ENCODE data around the gene CD151.

The CD151 gene

GRCh38 chr11:839875-840617, 7.3 kb downstream of the CD151 start:
- POLR2A ChIA-PET (ENCODE audit: low non-redundant PET): no interaction called here
- no peak for DNase-seq (ENCODE audit: low spot score)
- H3K27ac ChIP-seq: peak overlapping the region; percentile 99
- TF ChIP-seq CTCF (conservative IDR thresholded peaks at IDR 0.05; ENCODE audit: low read depth): peak; percentile 18; the same call in 1 of the 2 replicates
- CTCF ChIA-PET: interaction anchor here (0.6 kb wide), 2 partner anchors 212 to 313 kb away, joined by 3 read pairs; no protein-coding TSS in a partner anchor

DNA sequence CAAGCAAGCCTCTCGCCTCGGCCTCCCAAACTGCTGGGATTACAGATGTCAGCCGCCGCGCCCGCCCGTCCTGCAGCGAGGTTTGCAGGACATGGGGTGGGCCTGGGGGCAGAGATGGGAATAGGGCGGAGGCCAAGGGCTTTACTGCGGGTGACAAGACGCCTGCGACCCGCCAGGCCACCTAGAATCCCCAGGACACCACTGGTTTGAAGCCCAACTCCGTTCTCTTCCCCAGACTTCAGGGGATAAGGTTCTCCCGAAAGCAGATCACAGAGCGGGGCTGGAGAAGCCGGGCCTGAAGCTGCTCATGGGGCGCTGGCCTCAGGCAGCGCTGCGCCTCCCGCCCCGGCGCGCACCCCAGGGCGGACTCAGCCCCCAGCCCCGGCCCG, 9.2 kb downstream of the CD151 start:
- no peak for TF ChIP-seq CTCF (conservative IDR thresholded peaks at IDR 0.05; ENCODE audit: low read depth)
- ChIA-PET CTCF (no interaction called here), POLR2A (ENCODE audit: low non-redundant PET) (interaction anchor here (1.3 kb wide), 1 partner anchor 23 kb away, joined by 4 read pairs; the partner anchor contains the start of gene PNPLA2)
- DNase-seq (ENCODE audit: low spot score): no peak
- peak overlapping the region; percentile 99 for H3K27ac ChIP-seq

DNA sequence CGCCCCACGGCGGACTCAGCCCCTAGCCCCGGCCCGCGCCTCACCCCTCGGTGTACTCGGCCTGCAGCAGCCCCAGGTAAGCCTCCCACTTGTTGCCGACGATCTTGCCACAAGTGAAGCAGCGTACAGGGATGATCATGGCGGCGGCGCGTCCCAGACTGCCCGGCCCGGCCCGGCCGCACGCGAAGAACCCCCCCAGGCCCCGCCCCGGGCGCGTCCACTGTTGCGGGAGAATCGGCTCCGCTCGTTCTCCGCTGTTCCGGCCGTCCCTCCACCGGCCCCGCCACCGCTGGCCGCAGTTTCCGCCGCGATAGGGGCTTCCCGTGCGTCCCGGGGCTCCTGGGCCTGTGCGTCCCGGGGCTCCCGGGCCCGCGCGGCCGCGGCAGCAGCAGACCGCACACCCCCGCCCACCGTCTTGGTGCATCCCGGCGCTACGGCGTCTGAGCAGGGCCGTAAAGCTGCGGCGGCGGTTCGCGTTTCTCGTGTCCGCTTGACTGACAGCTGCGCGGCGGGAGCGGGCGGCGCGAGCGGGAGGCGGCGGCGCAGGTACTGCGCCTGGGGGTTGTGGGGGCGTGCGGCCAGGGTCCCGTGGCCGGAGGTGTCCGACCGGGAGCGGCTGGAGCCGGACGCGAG, 9.7 kb downstream of the CD151 start, which contains the start of the genes POLR2L and TSPAN4:
Gene POLR2L (minus strand): TSS at position 160 of the 633 bp plus-strand sequence. CDS start 21 bp downstream, at position 139.
Gene TSPAN4 (plus strand): TSS at position 483 of the 633 bp plus-strand sequence. CDS start 7,453 bp downstream, outside the sequence.
- DNase-seq (ENCODE audit: low spot score): peak; percentile 80
- no peak for TF ChIP-seq CTCF (conservative IDR thresholded peaks at IDR 0.05; ENCODE audit: low read depth)
- peak within 1 kb of the TSS; percentile 99 for H3K27ac ChIP-seq
- ChIA-PET POLR2A (ENCODE audit: low non-redundant PET) (interaction anchor here (0.5 to 1.7 kb wide), 8 partner anchors 8 to 236 kb away, joined by 3 to 7 read pairs (median 4); partner anchors contain the start of genes CD151 and PNPLA2), CTCF (no interaction called here)

DNA sequence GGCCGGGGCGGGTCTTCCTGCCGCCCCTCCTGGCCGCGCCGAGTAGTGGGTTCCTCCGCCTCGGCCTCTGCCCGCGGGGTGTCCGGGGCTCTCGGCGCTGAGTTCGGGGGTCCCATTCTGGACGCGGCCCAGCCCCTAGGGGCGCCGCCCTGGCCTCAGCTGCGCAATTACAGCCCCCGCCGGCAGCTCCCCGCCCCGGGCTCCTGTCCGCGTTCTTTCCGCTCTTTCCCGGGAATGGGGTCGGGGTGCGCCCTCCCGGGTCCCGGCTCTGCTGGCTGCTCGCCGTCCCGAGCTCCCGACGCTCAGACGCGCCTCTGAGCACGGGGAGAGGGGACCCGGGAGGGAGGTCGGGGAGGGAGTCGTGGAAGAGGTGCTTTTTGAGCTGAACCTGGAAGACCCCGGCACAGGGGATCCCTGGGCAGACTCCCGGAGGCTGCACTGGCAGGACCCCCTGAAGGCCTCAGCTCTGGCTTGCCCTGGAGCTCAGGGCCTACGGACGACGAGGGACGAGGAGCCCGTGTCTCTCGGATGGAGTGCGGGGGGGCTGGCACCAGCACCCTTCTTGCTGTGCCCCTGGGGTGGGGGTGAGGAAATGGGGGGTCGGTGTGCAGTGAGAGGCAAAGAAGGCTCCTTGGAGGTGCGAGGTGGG, 10.5 kb downstream of the CD151 start:
- CTCF ChIA-PET: interaction anchor here (0.6 kb wide), 2 partner anchors 35 to 187 kb away, joined by 3 read pairs; no protein-coding TSS in a partner anchor
- peak overlapping the region; percentile 99 for H3K27ac ChIP-seq
- POLR2A ChIA-PET (ENCODE audit: low non-redundant PET): interaction anchor here (0.5 to 1.7 kb wide), 7 partner anchors 9 to 235 kb away, joined by 3 to 7 read pairs (median 4); partner anchors contain the start of gene CD151
- no peak for DNase-seq (ENCODE audit: low spot score)
- no peak for TF ChIP-seq CTCF (conservative IDR thresholded peaks at IDR 0.05; ENCODE audit: low read depth)

- peak; percentile 86 for DNase-seq (ENCODE audit: low spot score)
- ChIA-PET CTCF (interaction anchor here (0.6 to 1.5 kb wide), 3 partner anchors 81 to 671 kb away, joined by 3 to 5 read pairs (median 4); no protein-coding TSS in a partner anchor), POLR2A (ENCODE audit: low non-redundant PET) (interaction anchor here (1.2 to 1.7 kb wide), 3 partner anchors 11 to 25 kb away, joined by 4 to 7 read pairs (median 5); partner anchors contain the start of gene CD151)
- no peak for TF ChIP-seq CTCF (conservative IDR thresholded peaks at IDR 0.05; ENCODE audit: low read depth)
- H3K27ac ChIP-seq: peak overlapping the region; percentile 99
Observed at GRCh38 chr11:843818-844692, 11.3 kb downstream of the CD151 start.

Measured in RWPE1 (cell line).